HG03280 (cell line): ENCODE measurements around the gene GLA.

Experiments used
- ATAC-seq: cut with Tn5 transposase; IDR thresholded peaks from one replicate; pipeline ENCODE4 v1.9.1; 2021; ENCODE audit warnings: mild to moderate bottlenecking, moderate library complexity; ENCODE audit not compliant: unreplicated experiment

GLA gene

DNA sequence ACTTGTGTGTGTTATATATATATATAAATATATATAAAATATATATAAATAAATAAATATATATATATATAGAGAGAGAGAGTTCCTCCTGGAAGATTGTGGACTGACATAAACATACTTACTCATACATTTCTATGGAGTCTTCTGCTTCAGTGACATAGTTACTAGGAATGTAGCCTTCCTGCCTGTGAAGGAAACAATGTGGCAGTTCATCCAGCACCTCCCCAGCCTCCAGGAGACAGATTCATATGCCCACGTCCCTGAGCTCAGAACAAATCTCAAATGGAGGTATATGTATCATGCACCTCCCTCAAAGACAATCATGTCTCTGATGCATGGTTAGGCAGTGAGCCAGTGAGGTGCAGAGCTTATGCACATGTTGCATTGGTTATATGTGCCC is 47.8 kb downstream of the GLA start:
- no peak for ATAC-seq

DNA sequence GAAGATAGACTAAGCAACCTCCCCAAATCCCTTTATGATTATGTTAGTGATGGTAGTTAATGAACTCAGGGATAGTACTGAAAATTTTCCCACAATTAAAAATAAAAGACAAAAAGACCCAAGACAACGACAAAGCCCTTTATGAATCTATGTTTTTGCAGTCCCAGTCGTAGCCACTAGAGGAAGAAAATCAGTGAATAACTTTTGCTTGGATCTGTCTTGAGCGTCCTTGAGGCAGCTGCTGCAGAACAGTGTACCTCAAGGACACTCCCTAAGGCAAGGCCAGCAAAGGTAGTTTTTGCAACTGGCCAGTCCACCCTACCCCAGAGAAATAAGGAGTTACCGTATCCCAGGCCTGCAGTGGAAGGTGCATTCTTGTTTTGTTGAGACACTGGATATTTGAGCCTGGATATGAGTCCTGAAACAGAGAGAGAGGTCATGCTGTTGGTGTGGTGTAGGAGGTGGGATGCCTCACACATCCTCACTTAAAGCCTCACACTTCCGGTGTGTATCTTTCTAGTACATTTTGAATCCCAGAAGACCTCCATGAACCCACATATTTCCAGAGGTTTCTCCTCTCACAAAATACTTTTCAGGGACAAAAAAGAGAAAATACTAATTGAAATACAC is 50.4 kb downstream of the GLA start:
- no peak for ATAC-seq

DNA sequence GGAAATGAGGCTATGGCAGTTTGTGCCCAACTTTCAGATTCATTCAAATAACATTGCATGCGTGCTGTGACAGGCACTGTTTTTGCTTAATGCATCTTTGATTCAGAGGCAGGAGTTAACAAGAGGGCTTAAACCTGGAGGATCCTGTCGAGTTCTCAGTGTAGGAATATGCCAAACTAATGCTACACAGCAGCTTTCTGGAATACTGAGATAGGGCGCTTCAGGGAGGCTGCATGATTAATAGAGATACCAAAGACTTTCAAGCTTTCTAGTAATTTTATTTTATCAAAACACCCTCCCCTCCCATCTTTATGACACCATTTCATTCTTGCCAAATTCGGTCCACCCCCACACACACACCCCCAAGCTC is 58.5 kb downstream of the GLA start:
- no peak for ATAC-seq

DNA sequence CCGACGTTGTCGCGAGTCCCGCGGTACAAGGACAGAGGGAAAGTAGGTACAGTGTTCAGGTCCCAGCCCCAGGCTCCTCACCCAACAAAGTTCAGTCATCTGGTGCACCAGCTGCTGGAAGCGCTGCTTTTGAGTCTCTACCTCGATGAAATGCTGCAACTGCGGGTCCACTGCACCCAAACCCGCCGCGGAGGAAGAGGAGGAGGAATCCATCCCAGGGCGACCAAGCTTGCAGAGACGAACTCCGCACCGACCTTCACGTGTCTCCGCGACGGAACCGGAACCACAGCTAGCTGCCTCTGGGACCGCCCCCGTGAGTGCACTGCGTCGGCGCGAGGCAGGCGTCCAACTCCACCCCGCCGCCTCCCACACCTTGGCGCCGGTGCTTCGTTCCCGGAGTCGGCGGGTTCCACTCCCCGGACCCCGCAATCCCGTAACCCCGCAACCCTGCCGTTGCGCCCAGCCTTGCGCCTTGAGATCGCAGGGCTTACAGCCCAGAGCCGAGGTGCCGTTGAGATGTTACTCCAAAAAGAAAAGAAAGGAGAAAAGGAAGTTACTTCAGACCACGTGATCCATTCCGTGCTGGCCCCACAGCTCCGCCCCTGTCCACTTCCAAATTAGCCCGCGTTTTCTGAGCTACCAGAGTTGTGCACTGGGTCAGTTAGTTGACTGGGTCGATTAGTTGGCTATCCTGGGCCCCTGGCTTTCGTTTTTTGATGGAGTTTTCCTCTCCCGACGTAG is 59.1 kb downstream of the GLA start, which contains the start of gene TIMM8A:
Gene TIMM8A (minus strand): TSS at position 291 of the 741 bp plus-strand sequence. CDS start 78 bp downstream, at position 213.
- peak; percentile 100 for ATAC-seq

DNA sequence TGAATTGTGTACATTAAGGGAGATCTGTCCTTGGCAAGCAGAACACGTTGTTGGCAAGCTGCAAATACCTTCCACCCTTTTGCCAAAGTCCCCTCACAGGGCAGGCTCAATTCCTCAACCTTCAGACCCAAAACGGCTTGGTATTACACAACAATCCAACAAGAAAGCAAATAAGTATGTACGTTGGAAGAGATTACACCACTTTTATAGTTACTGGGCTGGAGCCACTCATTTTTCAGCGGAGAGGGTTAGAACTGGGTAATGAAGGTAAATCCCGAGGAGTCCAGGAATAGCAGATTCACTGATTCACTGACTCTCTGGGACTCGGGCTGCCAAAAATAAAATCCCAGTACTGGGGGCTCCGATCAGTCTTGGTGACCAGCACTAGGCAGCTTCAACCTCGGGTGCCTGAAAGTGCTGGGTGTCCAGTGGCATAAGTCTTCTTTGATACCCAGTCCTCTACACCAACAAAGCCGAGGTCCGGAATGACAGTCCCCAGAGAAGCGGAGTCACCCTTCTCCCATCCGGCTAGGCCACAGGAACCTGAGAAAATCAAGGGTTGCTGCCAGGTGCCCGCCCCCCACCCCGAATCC is 59.8 kb downstream of the GLA start:
- peak; percentile 5 for ATAC-seq
